ENCODE data around the gene ARL8A. TPM values are rescaled to one million over a fixed set of nuclear protein-coding genes. Genes with fewer than 3 reads are reported as not detected.

ARL8A gene
- total RNA-seq, 2 experiments from 2014 or later = 39.7 to 42.0 TPM

Other genes with a start within 250 kb of the ARL8A start
- not detected for gene LMOD1, start 198.2 kb downstream of the ARL8A start, total RNA-seq
- gene TIMM17A, start 189.2 kb downstream of the ARL8A start, total RNA-seq = 10 to 100 TPM; 51.4 to 54.0 TPM
- gene RNPEP, start 162.1 kb downstream of the ARL8A start, total RNA-seq = 10 to 100 TPM; 32.0 to 32.2 TPM
- gene ELF3, start 134.2 kb downstream of the ARL8A start, total RNA-seq = under 1 TPM; 0.42 to 0.55 TPM
- not detected for gene GPR37L1, start 21.8 kb downstream of the ARL8A start, total RNA-seq
- gene PTPN7, start 15.9 kb upstream of the ARL8A start, total RNA-seq = 100 to 1,000 TPM; 242 to 255 TPM
- gene LGR6, start 49.1 kb upstream of the ARL8A start, total RNA-seq = under 1 TPM in 1 of 2 experiments, not detected in 1; 0.08 TPM
- 10 to 100 TPM; 83.4 to 86.0 TPM for gene UBE2T, start 197.2 kb upstream of the ARL8A start, total RNA-seq
- 10 to 100 TPM; 21.9 to 24.2 TPM for gene PPP1R12B, start 204.0 kb upstream of the ARL8A start, total RNA-seq

Measured in activated CD8-positive, alpha-beta T cell treated with anti-CD3 and anti-CD28 coated beads, Interleukin-2, amount 10 ng/mL, durations not matched to agents 7 days and 5 days (primary cell).